ENCODE results near the gene DIS3. TPM values are rescaled to one million over a fixed set of nuclear protein-coding genes. Genes with fewer than 3 reads are reported as not detected.

Gene DIS3
- total and polyA plus RNA-seq, 7 experiments from 2014 or later: 14.4 to 44.8 (median 35.2) TPM

Other genes with a start within 250 kb of the DIS3 start
- gene MZT1, start 54.3 kb downstream of the DIS3 start, total RNA-seq: 10 to 100 TPM in 1 of 5 experiments, 1 to 10 TPM in 4; 4.5 to 14.9 (median 6.3) TPM
- gene MZT1, start 54.3 kb downstream of the DIS3 start, polyA plus RNA-seq: 1 to 10 TPM; 2.9 to 7.1 TPM
- gene BORA, start 54.0 kb downstream of the DIS3 start, total RNA-seq: 10 to 100 TPM in 1 of 5 experiments, 1 to 10 TPM in 4; 4.7 to 18.0 (median 6.2) TPM
- 1 to 10 TPM; 9.0 to 9.7 TPM for gene BORA, start 54.0 kb downstream of the DIS3 start, polyA plus RNA-seq
- gene PIBF1, start 233 bp upstream of the DIS3 start, total RNA-seq: 10 to 100 TPM; 27.3 to 40.1 (median 31.6) TPM
- gene PIBF1, start 233 bp upstream of the DIS3 start, polyA plus RNA-seq: 10 to 100 TPM; 20.4 to 24.9 TPM

Data from naive thymus-derived CD4-positive, alpha-beta T cell (primary cell).